ENCODE results near the gene ZDHHC13. TPM values are rescaled to one million over a fixed set of nuclear protein-coding genes. Genes with fewer than 3 reads are reported as not detected.

ZDHHC13 gene
- total and polyA plus RNA-seq, 2 donors (not counting 1 experiment from before 2014, with no cell fraction given), result 8.8 to 21.7 TPM

DNA sequence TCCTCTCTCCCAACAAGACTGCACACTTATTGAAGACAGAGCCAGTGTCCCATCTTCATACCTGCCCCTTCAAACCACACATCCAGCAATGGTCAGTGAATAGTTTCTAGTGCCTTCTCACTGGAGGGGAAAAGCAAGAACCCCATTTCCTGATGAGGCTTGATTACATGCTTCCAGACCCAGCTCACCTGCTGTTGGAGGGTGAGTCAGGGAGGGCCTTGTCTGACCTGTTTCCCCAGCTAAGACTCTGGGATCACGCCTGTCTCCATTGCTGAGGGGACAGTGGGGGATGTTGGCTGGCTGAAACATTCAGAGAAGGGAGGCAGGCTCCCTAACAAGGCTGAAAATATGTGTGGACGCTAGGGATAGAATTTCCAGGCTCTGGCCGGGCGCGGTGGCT is 27.5 kb upstream of the ZDHHC13 start:
- H3K27me3 Mint-ChIP-seq, result peaks cover 27% of the 10 kb centered on the region
- DNase-seq (no peak), ATAC-seq (ENCODE audit: low read depth) (no peak)
- no peak overlapping the region for H3K4me3 ChIP-seq (ENCODE audit: control extremely low read depth in 1 of 5, extremely low read depth in 1 of 5, insufficient read depth in 1 of 5, low read depth in 2 of 5, low read length in 4 of 5)
- no peak overlapping the region for H2AFZ ChIP-seq (ENCODE audit: insufficient read depth, low read depth, low read length, poor library complexity, severe bottlenecking)
- H3K4me1 Mint-ChIP-seq, result no peaks in the 10 kb centered on the region
- H4K20me1 ChIP-seq (ENCODE audit: control insufficient read depth, insufficient read depth, low read length, poor library complexity, severe bottlenecking), result no peaks in the 10 kb centered on the region
- H3K27ac ChIP-seq (ENCODE audit: low read length in 2 of 2), result no peak overlapping the region
- no peak overlapping the region for H3K9ac ChIP-seq (ENCODE audit: low read length)
- no peaks in the 10 kb centered on the region for H3K9me3 Mint-ChIP-seq (ENCODE audit: insufficient read depth)
- no peak overlapping the region for H3K4me2 ChIP-seq (replicated peaks; ENCODE audit: low read depth, low read length, poor library complexity, severe bottlenecking)
- H3K9me3 ChIP-seq (ENCODE audit: control extremely low read depth in 1 of 3, control insufficient read depth in 2 of 3, insufficient read depth in 1 of 3, low read length in 2 of 3), result no peaks in the 10 kb centered on the region
- intact Hi-C loops (cut with micrococcal nuclease), result no loop called here
- TF ChIP-seq, protein P1, sequence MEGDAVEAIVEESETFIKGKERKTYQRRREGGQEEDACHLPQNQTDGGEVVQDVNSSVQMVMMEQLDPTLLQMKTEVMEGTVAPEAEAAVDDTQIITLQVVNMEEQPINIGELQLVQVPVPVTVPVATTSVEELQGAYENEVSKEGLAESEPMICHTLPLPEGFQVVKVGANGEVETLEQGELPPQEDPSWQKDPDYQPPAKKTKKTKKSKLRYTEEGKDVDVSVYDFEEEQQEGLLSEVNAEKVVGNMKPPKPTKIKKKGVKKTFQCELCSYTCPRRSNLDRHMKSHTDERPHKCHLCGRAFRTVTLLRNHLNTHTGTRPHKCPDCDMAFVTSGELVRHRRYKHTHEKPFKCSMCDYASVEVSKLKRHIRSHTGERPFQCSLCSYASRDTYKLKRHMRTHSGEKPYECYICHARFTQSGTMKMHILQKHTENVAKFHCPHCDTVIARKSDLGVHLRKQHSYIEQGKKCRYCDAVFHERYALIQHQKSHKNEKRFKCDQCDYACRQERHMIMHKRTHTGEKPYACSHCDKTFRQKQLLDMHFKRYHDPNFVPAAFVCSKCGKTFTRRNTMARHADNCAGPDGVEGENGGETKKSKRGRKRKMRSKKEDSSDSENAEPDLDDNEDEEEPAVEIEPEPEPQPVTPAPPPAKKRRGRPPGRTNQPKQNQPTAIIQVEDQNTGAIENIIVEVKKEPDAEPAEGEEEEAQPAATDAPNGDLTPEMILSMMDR (IDR thresholded peaks at IDR 0.05), result no peak
- TF ChIP-seq EZH2 (IDR thresholded peaks at IDR 0.05; ENCODE audit: borderline replicate concordance, insufficient read depth, low read depth, low read length, poor library complexity, severe bottlenecking), result no peak
- H3K4me3 Mint-ChIP-seq, result no peak overlapping the region
- ChIA-PET CTCF (interaction anchor here (1.6 to 6.2 kb wide), 2 partner anchors 10 to 13 kb away, joined by 6 to 21 read pairs; no protein-coding TSS in a partner anchor), POLR2A (no interaction called here)
- no peaks in the 10 kb centered on the region for H3K4me1 ChIP-seq (ENCODE audit: control insufficient read depth in 2 of 2, insufficient read depth in 2 of 2, low read length in 2 of 2)
- H3K27me3 ChIP-seq (replicated peaks in 1 of 4; ENCODE audit: control extremely low read depth in 1 of 4, control insufficient read depth in 3 of 4, insufficient read depth in 4 of 4, low read length in 3 of 4), result peaks cover 0 to 7% (median 4%) of the 10 kb centered on the region in 4 experiments
- WGBS (ENCODE audit: insufficient coverage), result 92% methylated on average over 1 of the region's 5 CpGs
- no peaks in the 10 kb centered on the region for H3K36me3 ChIP-seq (replicated peaks in 1 of 2; ENCODE audit: control extremely low read depth in 1 of 2, control insufficient read depth in 1 of 2, extremely low read depth in 1 of 2, insufficient read depth in 2 of 2, low read length in 1 of 2)
- no peaks in the 10 kb centered on the region for H3K79me2 ChIP-seq (ENCODE audit: control insufficient read depth, insufficient read depth, low read length)
- no peak overlapping the region for H3K27ac Mint-ChIP-seq

DNA sequence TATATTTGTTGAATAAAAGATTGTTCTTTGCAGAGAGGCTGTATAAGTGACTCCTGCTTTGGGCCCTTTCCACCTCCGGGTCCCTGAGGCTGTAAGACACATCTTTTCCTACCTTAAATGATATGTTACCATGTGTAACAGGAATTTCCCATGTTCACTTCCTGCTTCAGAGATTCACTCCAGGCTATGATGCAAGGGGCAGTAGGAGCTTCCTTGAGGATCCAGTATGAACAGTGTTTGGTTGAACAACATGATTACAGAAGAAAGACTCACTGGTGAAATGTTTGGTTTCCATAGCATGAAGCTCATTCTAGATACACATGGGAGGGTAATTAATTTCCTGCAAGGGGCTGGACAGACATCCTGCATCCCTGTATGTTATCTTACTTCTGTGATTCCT is 25.6 kb upstream of the ZDHHC13 start:
- H4K20me1 ChIP-seq (ENCODE audit: control insufficient read depth, insufficient read depth, low read length, poor library complexity, severe bottlenecking), result no peaks in the 10 kb centered on the region
- Mint-ChIP-seq H3K4me3 (no peak overlapping the region), H3K9me3 (ENCODE audit: insufficient read depth) (no peaks in the 10 kb centered on the region), H3K27ac (no peak overlapping the region), H3K27me3 (peaks cover 30% of the 10 kb centered on the region), H3K4me1 (no peaks in the 10 kb centered on the region)
- ATAC-seq (ENCODE audit: low read depth) (no peak), DNase-seq (no peak)
- intact Hi-C loops (cut with micrococcal nuclease), result no loop called here
- POLR2A ChIA-PET, result no interaction called here
- H3K9ac ChIP-seq (ENCODE audit: low read length), result no peak overlapping the region
- no peak overlapping the region for H3K27ac ChIP-seq (ENCODE audit: low read length in 2 of 2)
- no peak overlapping the region for H3K4me3 ChIP-seq (ENCODE audit: control extremely low read depth in 1 of 5, extremely low read depth in 1 of 5, insufficient read depth in 1 of 5, low read depth in 2 of 5, low read length in 4 of 5)
- H3K27me3 ChIP-seq (replicated peaks in 1 of 4; ENCODE audit: control extremely low read depth in 1 of 4, control insufficient read depth in 3 of 4, insufficient read depth in 4 of 4, low read length in 3 of 4), result peaks cover 0 to 7% (median 4%) of the 10 kb centered on the region in 4 experiments
- no peak overlapping the region for H3K4me2 ChIP-seq (replicated peaks; ENCODE audit: low read depth, low read length, poor library complexity, severe bottlenecking)
- no peaks in the 10 kb centered on the region for H3K36me3 ChIP-seq (replicated peaks in 1 of 2; ENCODE audit: control extremely low read depth in 1 of 2, control insufficient read depth in 1 of 2, extremely low read depth in 1 of 2, insufficient read depth in 2 of 2, low read length in 1 of 2)
- CTCF ChIA-PET, result no interaction called here
- H3K79me2 ChIP-seq (ENCODE audit: control insufficient read depth, insufficient read depth, low read length), result no peaks in the 10 kb centered on the region
- H3K4me1 ChIP-seq (ENCODE audit: control insufficient read depth in 2 of 2, insufficient read depth in 2 of 2, low read length in 2 of 2), result no peaks in the 10 kb centered on the region
- TF ChIP-seq EZH2 (IDR thresholded peaks at IDR 0.05; ENCODE audit: borderline replicate concordance, insufficient read depth, low read depth, low read length, poor library complexity, severe bottlenecking), result no peak
- TF ChIP-seq, protein P1 (IDR thresholded peaks at IDR 0.05), result no peak
- no peak overlapping the region for H2AFZ ChIP-seq (ENCODE audit: insufficient read depth, low read depth, low read length, poor library complexity, severe bottlenecking)
- WGBS (ENCODE audit: insufficient coverage), result no CpG with 5 or more reads among the region's 1 CpG
- no peaks in the 10 kb centered on the region for H3K9me3 ChIP-seq (ENCODE audit: control extremely low read depth in 1 of 3, control insufficient read depth in 2 of 3, insufficient read depth in 1 of 3, low read length in 2 of 3)
